Embryonic facial prominence (tissue), 1 donor: ENCODE data around the gene PGF.

Experiments used
- DNase-seq: peaks from one replicate; pipeline ENCODE4 v3.0.0-alpha.2; 2016; ENCODE audit errors: extremely low spot score

The PGF gene

DNA sequence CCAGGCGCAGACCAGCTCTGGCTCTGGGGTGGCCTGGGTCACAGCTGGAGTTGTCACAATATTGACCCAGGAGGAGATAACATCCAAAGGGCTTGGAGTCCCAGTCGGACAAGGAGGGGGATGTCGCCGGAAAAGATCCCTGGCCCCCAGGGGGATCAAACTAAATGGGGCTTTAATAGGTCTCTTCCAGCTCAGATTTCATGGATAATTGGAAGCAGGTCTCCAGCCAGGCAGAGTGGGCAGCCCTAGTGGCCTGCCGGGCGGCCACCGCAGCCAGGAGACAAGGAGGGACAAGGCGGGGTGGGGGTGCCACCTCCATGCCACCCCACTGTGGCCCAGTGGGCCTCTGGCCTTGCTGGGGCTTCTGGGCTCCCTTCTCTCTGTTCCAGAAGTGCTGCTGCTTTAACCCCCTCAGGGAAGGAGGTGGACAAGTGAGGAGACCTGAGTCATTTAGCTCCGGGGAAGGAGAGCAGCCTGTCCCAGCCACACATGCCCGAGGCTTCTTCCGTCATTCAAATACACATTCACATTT, 23.1 kb upstream of the PGF start:
- DNase-seq: no peak

DNA sequence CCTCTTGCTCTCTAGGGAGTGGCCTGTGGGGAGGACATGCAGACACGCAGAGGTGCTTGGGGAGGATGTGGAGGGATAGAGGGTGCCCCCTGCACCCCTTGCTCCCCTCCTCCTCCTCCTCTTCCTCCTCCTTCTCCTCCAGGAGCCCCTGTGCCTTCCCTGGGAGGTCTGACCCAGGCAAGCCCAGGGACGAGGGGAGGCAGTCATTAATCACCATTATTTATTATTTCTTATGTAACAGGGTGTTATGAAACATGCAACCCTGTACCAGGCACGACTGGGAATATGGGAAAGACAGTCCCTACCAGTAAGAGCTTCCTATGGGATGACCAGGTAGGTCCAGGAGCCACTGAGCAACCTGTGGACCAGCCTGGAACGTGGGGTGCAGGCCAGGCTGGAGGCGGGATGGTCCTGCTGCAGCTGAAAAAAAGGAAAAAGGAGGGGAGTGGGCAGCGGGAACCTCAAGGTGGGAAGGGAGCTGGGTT, 22.5 kb upstream of the PGF start:
- DNase-seq: no peak

DNA sequence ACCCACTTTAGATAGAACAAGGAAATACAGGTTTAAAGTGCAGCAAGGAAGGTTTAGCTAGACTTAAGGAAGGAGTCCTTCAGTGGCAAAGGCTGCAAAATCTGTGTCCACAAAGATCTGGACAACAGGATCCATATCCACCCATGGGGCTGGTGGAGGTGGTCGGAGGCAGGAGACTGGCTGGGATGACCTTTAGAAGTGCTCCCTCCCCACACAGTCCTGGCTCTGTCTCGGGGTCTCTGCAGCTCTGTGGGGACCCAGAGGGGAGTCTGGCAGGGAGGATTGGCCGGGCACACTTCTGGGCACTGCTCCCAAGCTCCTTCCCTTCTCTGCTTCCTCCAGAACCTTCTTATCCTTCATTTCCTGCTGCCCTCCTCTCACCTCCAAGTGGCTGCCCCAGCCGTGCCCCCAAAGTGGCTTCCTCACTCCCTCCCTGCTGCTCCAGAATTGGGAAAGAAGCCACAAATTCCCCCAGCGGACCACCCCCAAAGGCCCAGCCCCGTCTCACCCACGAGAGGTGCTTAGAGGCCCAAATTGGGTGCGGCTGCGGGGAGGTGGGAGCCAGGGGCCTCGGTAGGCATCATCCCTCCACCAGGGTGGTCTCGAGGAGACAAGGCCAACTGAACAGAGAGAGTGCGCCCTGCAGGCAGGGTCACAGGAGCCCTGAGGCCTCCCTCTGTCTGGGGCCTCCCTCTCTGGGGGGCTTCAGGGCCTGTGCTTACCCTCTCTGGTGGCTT, 21.9 kb upstream of the PGF start:
- DNase-seq: no peak

DNA sequence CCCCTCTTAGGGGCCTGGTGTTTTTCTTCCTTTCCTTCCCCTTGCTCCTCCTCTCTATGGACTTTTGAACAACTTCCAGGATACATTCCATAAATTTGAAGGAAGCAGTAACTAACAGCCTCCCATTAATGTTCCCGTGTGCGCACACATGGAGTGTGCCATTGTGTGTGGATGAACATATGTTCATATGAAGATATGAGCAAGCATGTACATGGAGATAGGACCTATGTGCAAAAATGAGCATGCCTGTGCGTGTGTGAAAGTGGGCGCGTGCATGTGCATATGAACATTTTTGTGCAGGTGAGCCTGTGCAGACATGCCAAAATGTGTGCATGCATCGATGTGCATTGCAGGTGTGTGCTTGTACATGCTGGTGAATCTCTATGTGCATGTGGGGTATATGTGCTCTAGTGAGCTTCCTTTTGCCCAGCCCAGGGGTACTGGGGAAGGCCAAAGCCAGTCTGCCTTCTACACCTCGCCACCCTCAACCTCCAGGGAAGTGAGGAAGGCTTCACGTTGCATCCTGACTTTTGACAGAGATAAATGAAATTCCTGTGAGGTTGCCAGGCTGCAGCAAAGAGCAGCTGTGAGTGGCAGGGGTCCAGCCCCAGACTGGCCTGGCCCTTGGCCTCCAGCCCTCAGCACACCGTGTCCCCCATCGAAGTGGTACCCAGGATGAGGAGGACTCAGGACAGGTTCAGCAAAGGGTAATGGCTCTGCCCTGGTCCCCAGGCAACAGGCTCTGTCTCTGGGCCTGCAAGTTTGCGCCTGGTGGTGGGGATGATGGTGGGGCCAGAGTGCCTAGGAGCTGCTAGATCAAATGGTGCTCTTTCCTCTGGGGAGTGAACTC, 21.1 kb upstream of the PGF start:
- DNase-seq: no peak

DNA sequence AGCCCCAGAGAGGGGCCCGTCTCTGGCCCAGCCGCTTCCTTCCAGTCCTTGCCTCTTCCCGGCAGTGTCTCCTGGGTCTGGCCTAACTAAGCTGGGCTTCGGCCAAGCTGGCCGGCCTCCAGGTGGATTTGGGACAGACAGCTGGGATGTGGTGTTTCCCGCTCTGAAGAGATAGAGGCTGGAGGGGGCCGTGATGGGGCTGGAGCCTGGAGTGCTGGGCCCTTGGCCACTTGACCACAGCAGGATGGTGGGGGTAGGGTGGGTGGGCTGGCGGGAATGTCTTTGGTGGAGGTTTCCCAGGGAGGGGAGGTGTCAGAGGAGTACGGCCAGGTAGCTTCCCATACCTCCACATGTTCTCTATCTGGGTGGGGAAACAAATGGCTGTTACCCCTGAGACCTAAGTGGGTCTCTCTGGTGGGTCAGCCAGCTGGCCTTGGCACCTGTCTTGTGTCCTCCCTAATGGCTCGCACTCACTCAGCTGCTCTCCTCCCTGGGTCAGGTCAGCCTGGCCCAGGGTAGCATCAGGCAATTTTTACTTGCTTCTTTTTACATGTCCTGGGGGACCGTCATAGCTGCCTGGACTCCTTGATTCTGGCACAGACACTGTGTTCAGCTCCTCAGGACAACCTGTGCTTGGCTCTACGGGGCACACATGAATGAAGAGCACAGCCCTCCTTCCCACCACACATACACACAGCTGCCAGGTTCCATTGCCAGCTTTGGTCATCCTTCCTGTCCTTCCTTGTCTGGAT, 19.8 kb upstream of the PGF start:
- no peak for DNase-seq

DNA sequence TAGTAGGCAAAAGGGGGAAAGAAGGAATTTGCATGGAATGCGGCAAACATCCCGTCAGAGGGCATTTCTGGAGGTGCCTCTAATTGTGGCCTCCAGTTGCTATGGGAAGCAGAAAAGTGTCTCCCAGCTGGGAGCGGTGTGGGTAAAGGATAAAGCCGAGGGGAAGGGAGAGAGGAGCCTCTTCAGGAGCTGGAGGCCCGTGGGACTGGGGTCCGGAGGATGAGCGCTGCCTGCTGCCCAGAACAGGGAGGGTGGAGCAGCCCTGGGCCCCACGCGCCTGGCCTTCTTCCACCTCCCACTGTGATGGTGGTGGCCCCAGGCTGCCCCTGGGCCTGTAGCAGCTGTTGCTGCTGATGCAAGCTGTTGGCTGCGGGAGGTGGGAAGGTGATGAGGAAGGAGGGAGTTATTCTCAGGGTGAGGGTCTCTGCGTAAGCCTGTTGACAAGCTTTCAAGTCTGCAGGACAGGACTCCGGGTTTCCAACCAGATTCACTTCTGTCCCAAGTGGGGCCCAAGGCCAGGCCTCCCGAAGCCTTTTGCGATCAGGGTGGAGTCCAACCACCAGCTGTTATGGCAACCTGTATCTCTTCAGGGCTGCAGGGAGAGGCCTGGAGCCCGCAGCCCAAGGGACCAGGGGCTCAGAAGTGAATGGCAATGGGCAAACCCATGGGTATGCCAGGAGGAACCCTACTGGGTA, 19.1 kb upstream of the PGF start:
- DNase-seq: no peak

DNA sequence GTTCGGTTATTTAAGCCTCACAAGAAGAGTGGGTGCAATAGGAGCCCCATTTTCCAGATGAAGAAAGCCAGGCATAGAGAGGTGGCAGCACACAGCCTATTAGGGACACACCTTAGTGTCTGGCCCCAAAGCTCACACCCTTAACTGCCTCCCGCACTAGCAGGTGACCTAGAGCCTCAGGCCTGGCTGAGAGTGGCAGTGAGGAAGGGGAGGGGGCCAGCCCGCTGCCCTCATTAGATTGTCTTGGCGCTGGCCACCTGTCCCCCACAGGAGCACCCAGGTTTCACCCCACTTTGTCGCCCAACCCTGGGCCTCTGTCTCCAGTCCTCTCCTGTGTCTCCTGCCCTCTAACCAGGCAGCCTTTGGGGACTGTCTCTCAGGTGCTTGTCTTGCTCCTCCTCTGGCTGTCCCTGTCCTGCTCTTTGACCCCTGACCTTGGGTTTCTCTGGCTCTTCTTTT, 18.5 kb upstream of the PGF start:
- DNase-seq: no peak

DNA sequence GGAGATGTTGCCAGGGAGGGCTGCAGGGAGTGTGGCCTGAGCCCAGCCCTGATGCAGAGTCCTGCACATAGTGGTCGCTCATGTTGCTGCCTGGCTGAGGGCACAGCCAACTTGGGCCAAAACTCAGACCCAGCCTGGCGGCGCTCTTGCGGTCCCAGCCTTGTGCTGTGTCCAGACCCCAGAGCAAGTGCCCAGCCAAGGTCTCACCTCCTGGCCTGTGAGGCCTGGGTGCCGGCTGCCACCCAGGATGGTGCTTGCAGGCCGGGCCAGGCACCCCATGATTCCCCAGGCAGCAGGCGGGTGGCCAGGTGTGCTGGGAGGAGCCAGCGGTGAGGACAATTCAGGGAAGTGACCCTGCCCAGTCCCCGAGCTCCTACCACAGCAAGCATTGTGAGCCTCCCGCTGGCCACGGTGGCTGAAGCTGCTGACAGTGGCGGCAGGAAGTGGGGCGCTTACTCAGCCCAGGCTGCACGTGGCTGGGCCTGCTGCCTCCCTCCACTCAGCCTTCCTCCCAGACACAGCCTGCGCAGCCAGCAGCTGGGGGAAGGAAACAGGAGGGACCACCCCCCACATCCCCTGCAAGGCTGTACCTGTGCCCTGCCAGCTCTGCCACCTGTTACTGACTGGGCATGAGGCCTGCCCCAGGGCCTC, 17.7 kb upstream of the PGF start:
- no peak for DNase-seq

DNA sequence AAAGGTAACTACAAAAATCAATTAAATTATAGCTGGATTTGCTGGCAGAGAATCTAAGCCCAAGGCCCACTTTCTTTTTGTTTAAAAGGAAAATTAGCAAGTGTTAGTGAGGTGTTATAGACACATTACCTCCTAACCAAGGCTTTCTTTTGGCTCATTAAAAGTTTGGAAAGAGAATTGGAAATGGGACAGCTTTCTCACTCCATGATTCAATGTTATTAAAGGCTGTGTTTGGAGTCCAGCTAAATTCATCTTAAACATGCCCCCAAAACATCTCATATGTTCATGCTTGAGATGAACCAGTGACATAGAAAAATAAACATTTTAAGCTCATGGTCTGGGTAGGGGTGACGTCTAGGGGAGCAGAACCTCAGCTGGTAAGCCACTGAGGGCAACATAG, 13.4 kb upstream of the PGF start:
- no peak for DNase-seq

DNA sequence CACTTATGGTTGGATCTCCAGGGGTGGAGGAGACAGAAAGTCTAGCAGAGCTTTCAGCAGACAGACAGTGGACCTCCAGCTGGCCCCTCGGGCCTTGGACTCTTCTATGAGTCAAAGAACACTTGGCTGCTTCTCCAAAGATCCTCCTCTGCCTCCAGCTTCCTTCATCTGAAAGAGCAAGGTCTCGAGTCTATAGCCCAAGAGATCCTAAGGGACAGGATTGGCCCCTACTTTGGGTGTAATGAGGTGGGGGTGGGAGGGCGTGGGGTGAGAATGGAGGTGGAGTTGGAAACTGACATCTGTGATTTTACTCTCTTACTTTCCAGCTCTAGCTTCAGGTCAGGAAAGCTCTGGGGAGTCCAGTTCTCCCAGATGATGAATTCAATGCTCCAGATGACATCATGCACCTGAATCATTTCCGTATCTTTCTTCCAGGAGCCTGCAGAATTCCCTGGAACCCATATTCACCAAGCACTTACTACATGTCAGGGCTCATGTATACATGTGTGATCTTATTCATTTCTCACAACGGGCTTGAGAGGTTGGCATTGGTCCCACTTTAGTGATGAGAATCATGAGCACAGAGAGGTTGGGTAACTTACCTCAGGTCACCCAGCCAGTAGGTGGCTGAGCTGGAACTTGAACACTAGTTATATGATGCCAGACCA, 10.2 kb upstream of the PGF start:
- no peak for DNase-seq

DNA sequence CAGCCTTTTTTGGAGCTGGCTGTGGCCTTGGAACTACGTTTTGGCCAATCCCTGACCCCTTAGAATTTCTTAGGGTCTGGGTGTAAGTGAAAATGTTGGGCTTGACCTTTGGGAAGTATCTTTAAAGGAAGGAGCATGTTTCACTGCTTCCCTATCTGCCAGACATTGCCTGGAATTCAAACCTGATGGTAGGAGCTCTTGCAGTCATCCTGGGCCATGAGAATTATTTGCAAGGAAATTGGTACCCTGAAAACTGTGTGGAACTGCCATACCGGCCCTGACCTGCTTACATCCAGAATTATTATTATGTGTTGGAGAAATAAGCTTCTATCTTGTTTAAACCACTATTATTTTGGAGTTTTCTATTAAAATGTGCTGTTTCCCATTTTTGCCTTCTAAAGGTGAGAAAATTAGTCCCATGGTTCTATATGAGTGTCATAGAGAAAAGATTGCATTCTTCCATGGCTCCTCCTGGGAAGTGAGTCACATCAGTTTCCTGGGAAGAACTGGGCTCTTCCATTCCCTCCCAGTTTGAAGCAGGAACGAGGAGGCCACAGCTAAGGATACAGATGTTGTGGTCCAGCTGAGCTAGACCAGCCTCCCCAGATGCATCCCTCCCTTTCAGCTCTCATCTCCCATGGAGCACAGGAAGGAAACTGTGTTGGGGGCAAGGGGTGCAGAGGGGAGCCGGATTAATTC, 9.5 kb upstream of the PGF start:
- no peak for DNase-seq

DNA sequence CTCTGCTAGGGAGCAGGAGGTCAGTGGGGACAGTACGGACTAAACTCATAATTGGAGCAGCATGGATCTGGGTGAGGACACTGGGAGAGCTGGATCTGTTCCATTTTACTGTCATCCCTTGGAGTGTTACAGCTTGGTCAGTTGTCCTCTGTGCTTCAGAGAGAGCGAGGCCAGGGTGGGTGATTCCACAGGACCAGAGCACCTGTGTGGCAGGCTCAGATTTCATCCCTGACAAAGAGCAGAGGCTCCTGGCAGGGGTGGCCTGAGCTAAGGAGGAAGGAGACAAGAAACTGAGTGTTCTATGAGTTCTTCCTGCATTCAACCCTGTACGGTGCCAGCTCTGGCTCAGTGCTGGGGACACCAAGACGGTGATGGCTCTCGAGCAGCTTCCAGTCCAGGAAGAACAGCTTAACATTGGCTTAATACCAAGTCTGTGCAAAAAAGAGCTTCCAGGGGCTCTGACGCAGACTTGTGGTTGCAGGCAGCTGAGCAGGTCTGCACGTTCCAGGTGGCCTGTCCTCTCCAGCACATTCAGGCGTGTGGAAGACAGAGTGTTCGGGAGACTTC, 8.4 kb upstream of the PGF start:
- no peak for DNase-seq

DNA sequence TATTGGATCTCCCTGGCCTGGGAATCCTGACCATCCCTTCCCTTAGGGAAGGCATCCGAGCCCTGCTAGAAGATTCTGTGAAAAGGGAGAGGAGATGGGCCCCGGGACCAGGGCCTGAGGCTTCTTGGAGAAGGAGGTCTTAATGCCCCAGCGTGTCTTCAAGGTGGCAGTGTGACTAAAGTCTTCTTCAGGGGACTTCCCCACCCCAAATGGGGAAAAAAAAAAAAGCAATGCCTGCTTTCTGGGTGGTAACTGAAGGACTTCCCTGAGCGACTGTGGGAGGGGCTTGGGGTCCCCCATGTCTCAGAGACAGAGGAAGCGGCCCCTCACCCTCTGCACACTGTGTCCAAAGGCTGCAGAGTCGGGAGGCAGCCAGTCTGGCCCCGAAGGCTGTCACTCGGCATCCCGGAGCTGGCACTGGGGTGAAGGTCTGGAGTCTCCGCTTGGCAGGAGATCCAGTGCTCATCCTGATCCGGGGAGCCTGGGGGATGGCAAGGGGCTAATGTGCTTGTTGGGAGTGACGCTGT, 7.8 kb upstream of the PGF start:
- no peak for DNase-seq

DNA sequence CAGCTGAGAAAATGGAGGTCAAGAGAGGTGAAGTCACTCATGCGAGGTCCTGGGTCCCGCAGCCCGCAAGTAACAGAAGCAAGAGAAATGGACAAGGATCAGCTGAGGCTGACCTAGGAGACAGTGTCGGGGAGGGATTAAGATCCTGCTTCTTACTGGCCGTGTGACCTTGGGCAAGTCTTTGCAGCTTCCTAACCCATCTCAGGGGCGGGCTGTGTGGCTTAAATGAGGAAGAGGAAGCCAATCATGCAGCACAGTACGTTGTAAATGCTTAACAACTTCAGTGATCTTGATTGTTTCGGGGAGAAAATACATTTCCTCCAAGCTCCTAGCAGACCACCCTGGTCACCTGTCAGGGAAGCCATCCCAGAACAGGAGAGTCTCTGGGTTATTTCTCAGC, 7.1 kb upstream of the PGF start:
- DNase-seq: no peak

DNA sequence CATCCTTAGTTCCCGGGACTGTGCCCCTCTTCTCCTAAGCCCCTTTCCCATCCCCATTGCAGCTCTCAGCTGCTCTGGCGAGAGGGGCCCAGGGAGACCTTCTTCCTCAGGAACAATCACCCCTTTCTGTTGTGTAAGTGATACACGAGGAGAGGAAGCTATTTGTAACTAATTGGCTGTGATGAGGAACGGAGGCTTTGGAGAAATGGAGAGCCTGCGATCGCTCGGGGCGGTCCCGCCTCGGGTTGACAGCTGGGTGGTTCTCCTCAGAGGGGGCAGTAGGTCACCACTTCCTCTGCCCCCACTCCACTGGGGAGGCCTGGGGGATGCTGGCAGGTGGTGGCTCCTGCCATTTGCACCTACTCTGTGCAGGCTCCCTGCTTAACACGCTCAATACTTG, 6.6 kb upstream of the PGF start:
- DNase-seq: no peak

DNA sequence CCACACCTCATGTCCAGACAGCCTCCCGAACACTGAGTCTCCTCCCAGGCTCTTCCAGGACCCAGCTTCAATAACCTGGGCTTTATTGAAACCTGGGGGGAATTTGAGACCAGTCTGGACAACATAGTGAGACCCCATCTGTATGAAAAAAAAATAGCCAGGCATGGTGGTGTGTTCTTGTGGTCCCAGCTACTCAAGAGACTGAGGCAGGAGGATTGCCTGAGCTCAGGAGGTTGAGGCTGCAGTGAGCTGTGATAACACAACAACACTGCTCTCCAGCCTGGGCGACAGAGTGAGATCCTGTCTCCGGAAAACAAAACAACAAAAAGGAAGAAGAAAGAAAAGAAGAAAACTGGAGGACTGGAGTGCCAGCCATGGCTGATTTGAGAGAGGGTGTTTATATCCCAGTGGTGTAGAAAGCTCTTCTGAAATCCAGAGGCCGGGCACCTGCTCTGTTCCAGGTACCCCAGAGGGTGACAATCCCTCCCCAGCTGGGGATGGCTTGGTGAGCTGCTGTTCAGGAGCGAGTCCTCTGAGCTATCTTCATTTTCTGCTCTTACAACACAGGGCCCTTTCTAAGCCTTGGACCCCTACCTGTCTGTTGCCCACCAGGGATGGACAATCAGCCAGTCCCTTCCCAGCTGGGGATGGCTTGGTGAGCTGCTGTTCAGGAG, 6.0 kb upstream of the PGF start:
- DNase-seq: no peak

DNA sequence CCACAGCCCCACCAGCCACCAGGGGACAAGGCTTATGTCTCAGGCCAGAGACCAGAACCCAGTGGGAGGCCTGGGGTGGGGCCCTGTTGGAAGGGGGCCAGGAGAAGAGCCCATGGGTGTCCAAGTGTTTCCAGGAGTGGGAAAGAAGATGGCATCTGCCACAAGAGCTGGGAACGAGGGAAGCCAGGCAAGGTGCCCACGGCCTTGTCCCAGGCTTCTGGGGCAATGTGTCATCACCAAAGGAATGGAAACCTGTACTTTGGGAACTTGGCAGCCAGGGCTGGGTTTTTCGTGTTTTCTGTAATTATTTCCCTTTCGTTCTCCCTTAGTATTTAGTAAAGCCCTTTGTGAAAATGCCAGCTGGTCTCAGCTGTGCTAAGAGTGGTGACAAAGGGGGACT, 5.3 kb upstream of the PGF start:
- no peak for DNase-seq

DNA sequence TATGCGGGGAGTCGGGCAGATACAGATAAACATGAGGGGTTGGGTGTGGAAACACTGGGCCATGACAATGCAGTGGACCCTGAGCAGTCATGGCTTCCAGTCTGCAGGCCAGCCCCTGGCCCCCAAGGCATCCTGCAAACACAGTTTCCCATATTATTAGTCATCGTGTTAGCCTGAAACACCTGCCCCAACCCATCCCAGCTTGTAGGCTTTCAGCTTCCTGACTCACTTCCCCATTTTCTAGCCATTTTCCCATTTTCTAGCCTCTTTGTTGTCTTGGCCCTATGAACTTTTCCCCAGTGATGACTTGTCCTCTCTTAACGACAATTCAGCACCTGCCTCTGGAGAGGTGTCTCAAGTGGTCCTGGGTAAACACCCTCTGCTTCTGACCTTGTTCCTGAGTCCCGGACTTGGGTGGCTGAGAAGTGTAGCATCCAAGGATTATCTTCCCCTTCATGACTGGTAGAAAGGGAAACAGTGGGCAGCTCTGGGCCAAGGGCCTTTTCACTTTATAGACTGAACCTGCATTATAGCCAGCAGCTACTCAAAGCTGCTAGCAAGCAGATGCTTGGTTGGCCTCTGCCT, 4.3 kb upstream of the PGF start:
- DNase-seq: no peak
